T-helper 2 cell (primary cell): Measurements from ENCODE around the gene FAM153A.
"Not testable (repeated sequence)": the region's sequence is repeated elsewhere in the genome, so short reads cannot be mapped to it uniquely, and the experiment has no call there.

Experiments
- DNase-seq, 5 experiments: peaks; one replicate each; pipeline versions ENCODE4 v3.0.0 to v3.0.0-alpha.2; 2012 to 2022
- total RNA-seq, 2 donors: gene quantifications; one replicate each; lab custom pipeline; 2026; lab: John Stamatoyannopoulos, UW

The FAM153A gene
- 20.7 to 35.2 reads per million in 2 donors for total RNA-seq

DNA sequence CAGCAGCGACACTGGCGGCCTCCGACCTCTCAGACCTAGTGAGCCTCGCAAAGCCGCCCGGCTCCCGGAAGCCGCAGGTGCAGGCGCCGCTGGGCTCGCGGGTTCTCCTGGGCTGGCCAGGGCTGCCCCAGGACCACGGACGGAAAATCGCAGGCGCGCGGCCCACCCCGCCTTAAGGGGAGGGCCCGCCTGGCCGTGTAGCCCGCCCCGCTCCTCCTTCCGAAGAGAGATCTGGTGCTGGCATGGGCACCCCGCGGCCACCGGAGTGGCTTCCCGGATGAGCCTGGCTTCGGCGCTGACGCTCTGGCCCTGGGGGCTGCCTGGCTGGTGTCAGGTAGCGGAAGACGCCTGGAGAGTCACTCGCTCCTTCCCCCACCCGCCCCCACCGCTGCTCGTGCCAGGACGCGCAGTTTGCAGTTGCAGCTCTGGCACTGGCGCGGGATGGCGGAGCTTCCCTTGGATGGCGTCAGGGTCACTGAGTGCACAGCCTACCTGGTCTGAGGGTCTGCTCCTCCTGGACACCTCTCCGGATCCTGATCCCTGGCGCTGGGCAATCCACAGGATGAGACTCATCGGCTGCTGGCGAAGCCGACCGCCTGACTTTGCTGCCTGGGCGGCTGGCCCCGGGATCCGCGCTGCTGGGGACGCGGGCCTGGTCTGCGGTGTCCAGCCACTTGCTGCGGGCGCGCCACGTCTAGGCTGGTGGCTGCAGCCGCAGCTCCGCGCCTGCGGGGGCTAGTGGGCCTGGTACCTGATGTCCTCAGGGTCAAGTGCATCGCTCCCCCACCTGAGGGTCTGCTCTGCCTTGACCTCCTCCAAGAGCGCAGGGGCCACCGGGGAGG, at the start of gene FAM153A:
Gene FAM153A, minus strand, starts transcription at position 108 of the 842 bp plus-strand sequence.
- peak in 1 of 5 experiments; percentile 3 for DNase-seq

DNA sequence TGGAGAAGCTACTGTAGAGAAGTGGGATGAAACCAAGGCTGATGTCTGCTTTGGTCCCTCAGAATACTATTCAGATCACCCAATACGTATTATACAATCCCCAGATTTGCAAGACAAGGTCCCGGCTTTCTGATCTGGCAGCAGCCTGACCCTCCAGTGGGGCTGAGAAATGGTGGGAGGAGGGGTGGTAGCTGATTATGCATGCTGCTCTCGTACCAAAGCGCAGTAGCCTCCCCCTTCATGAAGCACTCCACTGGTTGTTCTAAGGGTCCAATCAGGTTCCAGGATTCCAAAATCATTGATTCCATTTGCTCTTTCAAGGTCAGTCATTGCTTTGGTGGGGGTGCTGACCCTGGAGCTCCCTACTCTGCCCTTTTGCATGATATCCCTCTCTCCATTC, 49.6 kb upstream of the FAM153A start:
- DNase-seq = not testable (repeated sequence)

DNA sequence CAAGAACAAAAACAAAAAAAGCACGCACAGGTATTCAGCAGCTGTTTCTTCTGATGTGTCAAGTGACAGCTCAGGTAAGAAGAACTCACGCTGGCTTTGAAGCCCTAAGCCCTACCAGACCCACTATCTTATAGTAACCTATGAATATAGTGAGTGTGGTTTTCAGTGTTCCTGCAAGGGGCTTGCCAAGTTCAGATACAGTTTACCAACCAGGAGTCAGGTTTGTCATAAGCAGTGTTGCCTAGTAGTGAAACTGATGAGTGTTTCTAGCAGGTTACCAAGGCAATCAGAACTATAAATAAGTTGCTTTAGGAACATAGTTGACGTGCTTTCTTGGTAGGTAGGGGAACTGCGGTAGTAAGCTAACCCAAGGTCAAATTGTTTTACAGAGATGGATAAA, 43.4 kb upstream of the FAM153A start:
- DNase-seq = peak in 1 of 5 experiments; percentile 30

DNA sequence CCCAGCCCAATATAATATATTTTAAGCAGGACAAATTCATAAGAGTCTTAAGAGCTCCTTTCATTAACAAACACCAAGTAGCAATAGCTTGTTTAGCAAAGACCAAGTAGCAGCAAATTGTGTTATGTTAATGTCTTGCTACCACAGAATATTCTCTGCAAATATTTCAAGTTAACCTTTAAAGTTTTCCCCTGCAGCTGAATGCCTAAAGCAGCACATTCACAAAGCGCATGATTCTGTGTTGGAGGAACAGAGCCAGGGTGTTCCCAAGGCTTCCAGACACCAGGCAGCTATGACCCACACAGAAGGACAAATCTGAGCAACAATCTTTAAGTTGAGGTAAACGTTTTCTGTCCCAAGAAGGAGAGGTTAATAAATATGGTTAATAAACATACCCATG, 42.1 kb upstream of the FAM153A start:
- DNase-seq = not testable (repeated sequence)

DNA sequence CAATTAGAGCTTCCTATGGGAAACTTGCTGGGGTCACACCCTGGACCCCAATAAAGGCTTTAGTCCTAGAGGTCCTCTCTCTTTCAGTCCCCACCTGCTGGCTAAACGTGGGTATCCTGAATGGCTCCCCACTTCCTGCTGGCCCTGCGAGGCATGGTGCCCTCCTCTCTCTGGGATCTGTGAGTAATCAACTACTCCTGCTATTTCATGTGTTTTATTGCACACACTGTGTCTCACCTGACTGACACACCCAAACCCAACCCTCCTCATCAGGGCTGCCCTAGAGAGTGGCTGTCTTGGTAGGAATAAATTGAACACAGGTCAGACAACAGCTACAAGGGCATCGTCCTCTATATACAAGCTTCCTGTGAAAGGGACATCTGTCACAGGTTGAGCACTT, 39.8 kb upstream of the FAM153A start:
- not testable (repeated sequence) for DNase-seq

DNA sequence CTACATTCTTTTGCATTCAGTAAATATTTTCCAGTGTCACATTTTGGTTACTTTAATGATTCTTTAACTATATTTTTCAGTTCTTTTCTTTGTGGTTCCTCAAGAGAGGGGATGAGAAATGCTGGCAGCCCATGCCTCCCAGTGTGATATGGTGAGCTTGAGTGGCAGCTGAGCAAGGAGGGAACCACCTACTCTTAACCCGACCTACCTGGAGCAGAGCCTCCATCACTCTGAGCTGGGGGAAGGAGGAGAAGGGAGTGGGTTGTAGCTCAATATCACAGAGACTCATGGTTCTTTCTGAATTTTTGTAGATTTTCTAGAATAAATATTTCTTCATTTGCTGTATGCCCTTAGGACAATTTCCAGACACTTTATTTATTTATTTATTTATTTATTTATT, 37.0 kb upstream of the FAM153A start:
- not testable (repeated sequence) for DNase-seq

DNA sequence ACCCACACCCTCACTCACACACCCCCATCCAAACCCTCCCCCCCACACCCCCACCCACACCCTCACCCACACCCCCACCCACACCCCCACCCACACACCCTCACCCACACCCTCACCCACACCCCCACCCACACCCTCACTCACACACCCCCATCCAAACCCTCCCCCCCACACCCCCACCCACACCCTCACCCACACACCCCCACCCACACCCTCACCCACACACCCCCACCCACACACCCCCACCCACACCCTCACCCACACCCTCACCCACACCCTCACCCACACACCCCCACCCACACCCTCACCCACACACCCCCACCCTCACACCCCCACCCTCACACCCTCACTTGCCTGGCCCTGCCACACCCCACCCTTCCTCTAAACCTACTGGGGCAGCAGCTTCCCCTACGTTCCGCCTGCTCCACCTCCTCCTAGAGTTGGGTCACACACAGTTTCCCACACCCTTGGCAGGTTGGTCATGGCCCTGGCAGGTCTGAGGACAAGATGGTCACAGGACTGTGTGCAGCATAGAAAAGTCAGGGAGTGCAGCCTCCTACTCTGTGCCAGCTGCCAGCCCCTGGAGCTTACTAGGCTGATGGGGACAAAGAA, 30.2 kb upstream of the FAM153A start:
- DNase-seq = peak in 1 of 5 experiments; percentile 20

DNA sequence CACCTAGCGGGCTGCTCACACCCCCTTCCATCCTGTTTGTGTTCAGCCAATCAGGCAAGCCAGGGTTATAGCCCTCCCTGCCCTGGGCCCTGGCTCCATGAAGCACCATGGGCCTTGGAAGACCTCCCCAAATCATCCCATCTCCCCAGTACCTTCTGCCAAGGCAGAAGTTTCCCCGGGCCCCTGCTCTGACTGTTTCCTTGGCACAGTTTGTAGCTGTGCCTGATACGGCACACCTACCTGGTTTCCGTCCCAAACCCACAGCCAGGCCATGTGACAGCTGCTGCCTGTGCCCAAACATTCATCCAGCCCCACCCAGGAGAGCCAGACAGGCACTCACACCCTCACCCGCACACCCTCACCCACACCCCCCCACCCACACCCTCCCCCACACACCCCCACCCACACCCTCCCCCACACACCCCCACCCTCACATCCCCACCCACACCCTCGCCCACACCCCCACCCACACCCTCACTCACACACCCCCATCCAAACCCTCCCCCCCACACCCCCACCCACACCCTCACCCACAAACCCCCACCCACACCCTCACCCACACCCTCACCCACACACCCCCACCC, 29.6 kb upstream of the FAM153A start:
- DNase-seq = peak in 3 of 5 experiments; percentile 6 to 51 (median 43)

DNA sequence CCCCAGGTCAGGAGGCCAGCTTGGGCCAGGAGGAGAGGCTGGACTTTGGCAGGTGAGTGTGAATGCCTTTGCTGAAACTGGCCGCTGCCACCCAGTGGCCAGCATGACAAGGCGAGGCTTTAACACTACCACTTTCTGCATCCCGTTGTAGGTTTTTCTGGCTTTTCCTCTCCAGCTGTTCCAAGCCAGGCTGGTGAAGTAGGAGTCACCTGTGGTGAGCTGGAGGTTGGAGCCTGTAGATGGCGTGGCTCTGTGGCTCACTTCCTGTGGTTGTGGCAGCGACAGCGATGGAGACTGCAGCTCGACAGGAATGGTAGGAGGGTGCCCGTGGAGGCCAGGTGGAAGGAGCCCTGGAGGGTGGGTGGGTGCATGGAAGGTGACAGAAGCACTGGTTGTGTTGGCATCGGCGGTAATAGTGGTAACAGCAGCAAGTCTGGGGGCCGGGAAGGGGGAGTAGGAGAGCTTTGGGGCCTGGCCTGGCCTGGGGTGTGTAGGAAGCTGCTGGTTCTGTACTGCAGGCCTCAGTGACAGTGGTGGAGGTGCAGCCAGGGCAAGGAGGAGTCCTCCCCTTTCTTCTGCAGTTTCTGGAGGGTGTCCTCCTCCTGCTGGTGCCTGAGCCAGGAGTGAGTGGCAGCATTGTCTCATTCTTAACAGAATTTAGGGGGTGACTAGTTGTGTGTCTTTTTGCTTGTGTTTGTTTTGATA, 26.7 kb upstream of the FAM153A start:
- peak in 3 of 5 experiments; percentile 12 to 34 (median 34) for DNase-seq

DNA sequence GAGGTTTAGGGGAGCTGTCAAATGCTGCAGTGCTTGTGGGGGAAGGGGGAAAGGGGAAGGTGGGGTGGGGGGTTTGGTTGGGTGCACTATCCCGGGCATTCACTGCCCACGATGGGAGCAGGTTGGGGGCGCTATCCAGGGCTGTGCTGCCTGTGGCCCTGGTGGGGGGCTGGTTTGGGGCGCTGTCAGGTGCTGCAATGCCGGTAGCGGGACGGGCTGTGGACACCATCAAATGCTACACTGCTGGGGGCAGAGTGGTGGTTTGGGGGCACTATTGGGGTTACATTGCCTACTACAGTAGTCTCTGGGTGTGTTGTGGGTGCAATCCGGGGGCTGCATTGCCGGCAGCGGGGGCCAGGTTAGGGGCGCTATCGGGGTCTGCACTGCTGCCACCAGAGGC, 25.7 kb upstream of the FAM153A start:
- DNase-seq = not testable (repeated sequence)

DNA sequence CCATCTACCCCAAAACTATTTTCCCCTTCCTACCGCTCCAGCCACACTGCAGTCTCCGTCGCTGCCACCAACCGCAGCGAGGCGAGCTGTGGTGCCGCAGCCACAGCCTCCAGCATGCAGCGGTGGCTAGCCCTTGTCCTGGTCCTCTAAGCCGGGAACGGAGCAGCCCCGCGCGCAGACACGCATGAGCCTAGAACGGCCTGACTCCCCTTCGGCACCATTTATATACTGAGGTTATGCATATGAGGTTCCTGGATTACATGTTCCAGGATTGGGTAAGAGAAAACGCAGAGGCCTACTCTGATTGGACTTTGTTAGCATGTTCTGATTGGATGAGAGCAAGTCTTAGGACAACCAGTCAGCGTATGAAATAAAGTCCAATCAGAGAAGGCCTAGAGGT, 24.6 kb upstream of the FAM153A start:
- not testable (repeated sequence) for DNase-seq

DNA sequence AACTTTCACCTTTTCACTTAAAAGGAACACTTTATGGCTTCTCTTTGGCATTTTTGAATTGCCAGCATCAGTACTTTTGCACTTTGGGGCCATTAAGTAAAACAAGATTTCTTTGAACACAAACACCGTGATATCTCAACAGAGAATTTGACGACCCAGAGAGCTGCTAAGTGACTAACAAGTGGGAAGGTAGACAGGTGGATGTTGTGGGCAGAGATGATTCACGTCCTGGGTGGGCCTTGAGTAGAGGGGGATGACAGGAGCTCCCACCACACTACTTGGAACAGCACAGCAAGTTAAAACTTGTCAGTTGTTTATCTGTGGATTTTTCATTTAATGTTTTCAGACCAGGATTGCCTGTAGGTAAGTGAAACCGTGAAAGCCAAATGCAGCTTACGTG, 18.7 kb upstream of the FAM153A start:
- not testable (repeated sequence) for DNase-seq

DNA sequence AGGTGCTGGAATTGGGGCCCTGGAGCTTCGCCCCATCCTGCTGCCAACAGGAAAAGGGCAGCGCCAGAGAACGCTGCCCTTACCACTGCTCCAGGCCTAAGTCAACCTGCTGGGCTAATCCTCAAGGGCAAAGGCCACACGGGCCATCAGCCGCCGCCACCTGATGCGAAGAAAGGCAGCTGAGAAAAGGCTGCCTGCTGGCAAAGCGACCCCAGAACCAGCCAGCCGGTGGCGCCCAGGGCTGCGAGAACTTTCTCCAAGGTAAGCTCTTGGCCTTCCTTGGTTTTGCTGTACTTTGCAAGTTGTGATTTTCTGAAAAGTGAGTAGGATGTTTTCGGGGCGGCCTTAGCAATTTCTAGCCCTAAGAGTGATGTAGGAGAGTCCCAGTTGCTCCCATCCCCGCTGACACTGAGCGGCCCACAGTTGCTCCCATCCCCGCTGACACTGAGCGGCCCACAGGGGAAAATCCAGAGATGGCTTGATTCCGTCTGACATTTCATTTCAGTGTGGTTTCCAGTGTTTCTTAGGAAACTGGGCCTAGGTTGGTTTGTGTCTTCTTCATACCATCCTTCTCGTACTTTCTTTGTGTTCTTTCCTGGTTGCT, 15.6 kb upstream of the FAM153A start:
- peak in 1 of 5 experiments; percentile 5 for DNase-seq

DNA sequence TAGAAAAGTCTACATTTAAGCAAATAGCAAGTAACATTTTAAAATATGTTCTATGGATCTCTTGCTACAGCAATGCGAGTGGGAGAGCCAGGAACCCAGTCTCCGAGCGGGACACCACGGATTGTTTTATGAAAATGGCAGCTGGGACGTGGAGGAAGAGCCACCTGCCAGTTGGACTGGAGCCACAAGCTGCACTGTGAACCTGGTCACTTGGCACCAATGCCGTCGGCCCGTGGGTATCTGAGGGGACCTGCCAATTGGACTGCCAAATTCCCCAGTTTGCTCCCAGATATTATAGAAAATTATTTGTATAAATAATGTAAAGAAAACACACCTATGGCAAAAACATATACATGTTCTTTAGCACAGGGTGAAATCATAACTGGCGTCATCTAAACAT, 10.6 kb upstream of the FAM153A start:
- DNase-seq = not testable (repeated sequence)

DNA sequence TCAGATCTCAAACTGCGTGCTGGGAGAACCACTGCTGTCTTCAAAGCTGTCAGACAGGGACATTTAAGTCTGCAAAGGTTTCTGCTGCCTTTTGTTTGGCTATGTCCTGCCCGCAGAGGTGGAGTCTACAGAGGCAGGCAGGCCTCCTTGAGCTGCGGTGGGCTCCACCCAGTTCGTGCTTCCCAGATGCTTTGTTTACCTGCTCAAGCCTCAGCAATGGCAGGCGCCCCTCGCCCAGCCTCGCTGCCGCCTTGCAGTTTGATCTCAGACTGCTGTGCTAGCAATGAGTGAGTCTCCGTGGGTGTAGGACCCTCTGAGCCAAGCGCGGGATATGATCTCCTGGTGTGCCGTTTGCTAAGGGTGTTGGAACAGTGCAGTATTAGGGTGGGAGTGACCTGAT, 8.9 kb upstream of the FAM153A start:
- not testable (repeated sequence) for DNase-seq

DNA sequence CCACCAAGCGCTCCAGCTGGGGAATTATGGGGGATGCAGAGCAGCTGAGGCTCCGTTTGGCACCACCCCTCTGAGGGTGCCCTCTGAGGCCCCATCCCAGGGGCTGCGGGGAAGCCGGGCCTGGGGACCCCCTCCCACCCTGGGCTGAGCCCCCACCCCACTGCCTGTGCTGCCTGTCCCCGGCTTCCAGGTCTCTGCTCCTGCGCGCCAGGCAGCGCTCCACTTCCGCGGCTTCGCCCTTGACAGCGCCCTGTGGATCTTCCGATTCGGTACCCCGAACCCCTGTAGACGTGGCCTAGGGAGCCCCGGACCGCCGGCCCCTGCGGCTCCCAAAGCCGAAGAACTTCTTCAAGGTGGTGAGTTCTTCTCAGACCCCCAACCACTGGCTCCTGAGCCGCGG, 530 bp downstream of the FAM153A start:
- not testable (repeated sequence) for DNase-seq

DNA sequence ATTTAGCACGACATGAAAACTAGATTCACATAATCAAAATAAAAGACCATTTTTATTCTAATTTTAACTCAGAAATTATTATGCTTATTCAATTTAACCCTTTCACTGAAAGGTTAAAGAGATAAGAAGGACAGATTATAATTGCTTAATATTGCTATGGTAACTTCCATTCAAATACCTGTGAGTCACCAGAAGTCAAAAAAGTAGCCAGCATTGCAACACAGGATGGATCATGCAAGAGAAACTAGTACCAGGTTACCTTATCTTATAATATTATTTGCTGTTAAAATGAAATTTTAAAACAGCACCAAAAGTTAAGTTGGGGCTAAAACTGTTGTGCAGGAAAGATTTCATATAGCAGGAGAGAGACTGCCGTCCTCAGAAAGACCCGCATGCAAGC, 11.5 kb downstream of the FAM153A start:
- DNase-seq = not testable (repeated sequence)

DNA sequence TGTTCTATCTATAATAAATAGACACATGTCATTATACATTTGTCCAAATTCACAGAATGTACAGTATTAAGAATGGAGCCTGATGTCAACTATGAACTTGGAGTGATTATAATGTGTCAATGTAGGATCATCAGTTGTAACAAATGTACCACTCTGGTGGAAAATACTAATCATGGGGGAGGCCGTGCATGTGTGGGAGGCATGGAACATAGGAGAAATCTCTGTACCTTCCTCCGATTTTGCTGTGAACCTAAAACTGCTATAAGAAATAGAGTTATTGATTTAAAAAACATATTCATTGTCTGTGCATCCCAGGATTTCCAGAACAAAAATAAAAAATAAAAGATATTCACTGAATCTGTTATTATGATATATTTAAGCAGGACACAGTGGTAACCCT, 12.1 kb downstream of the FAM153A start:
- DNase-seq = not testable (repeated sequence)

DNA sequence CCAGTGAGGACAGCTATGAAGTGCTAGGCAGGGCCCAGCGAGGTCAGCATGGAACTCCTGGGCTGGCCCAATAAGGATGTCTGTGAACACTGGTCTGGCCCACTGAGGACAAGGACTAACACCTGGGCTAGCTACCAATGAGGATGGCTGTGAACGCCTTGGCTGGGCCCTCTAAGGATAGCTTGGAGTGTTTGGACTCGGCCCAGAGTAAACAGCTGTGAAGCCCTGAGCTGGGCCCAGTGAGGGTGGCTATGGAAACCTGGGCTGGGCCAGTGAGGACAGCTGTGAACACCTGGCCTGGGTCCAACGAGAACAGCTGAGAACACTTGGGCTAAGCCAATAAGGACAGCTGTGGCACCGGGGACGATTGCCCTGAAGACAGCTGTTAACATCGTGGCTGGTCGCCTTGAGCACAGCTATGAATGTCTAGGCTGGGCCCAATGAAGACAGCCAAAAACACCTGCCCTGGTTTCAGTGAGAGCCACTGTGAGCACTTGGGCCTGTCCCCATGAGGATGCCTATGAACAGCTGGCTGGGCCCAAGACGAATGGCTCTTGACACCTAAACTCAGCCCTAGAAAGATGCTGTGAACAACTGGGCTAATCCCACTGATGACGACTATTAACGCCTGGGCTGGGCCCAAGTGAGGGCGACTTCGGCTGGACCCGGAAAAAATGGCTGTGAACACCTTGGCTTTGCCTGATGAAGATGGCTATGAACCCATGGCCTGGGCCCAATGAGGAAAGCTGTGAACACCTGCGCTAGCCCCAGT, 18.8 kb downstream of the FAM153A start:
- DNase-seq = not testable (repeated sequence)

DNA sequence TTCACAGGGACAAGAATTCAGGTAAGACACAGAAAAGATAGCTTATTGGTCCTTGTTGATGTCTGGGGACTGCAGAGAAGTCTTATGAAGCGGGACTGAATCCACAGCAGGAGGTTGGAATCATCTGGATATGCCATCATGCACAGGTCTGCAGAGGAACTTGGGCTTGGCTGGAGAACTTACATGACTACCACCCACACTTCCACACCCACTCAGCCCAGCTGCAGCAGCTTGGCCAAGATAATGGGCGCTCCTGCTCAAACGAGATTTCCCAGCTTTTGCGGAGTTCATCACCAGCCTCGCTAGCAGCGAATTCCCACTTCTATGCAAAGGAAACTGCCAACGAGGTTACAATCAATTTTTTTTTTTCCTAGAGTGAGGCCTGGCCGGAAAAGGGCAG, 21.7 kb downstream of the FAM153A start:
- not testable (repeated sequence) for DNase-seq

DNA sequence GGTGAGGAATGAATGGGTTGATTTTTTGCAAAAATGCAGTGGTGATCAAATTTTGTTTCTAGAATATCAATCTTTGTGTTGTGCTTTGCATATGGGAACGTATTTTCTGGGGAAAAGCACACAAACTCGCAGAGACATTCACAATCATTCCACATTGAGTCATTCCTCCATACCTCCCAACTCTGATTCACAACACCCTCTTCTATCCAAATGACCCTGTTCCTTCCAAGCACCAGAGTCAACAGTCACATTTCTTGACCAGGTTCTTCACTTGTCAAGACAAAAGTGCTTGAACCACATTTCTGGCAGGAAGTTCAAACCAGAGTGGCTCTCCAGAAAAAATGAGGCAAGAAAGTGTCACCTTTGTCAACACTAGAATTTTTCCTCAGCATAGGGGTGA, 35.3 kb downstream of the FAM153A start:
- DNase-seq = not testable (repeated sequence)

DNA sequence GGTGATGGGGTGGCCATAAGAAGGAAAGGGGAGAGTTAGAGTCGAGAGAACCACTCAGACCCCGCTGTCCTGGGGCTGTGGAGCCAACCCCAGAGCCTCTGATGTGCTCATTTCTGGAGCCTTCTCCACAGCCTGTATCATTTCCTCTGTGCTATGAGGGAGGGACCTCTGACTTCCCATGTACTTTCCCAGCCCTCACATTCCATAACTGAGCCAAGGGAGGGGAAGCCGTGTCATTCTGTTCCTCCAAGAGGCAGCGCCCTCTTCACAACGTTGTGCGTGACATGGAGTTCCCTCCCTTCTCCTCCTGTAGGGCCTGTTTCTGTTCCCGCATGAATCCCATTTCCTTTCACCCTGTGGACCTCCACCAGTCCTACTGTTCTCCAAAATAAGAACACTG, 57.8 kb downstream of the FAM153A start:
- DNase-seq = not testable (repeated sequence)
